ENCODE measurements around the gene YEATS2.

YEATS2 gene

GRCh38 chr3:183745300-183746098 lies 47.9 kb downstream of the YEATS2 start:
- DNase-seq, result peak; percentile 77 to 83
- H2BK120ac ChIP-seq (ENCODE audit: insufficient read depth, low read length, poor library complexity), result peak overlapping the region; percentile 4
- H3K27ac ChIP-seq (ENCODE audit: low read depth, low read length), result peak overlapping the region; percentile 57
- H2AFZ ChIP-seq (ENCODE audit: insufficient read depth, low read length, poor library complexity), result no peak overlapping the region
- H2BK12ac ChIP-seq (ENCODE audit: low read length), result peak overlapping the region; percentile 0
- no peak overlapping the region for H4K12ac ChIP-seq (ENCODE audit: low read depth, low read length)
- H3K36me3 ChIP-seq (ENCODE audit: control insufficient read depth in 1 of 2, insufficient read depth in 2 of 2, low read length in 2 of 2), result peaks cover 10 to 13% of the 10 kb centered on the region in 2 experiments
- no peak overlapping the region for H3K23ac ChIP-seq (ENCODE audit: low read length)
- no peak overlapping the region for H3K4ac ChIP-seq (ENCODE audit: low read depth, low read length)
- H3K79me1 ChIP-seq (ENCODE audit: low read length), result peaks cover 8% of the 10 kb centered on the region
- H3K9me3 ChIP-seq (ENCODE audit: insufficient read depth, low read depth, low read length), result no peaks in the 10 kb centered on the region
- peak overlapping the region; percentile 24 for H3K4me2 ChIP-seq (ENCODE audit: low read length)
- H3K79me2 ChIP-seq (ENCODE audit: control insufficient read depth, insufficient read depth, low read length, poor library complexity), result no peaks in the 10 kb centered on the region
- H3K18ac ChIP-seq (ENCODE audit: low read length), result no peak overlapping the region
- no peak overlapping the region for H3K4me3 ChIP-seq (ENCODE audit: low read depth, low read length)
- H3K27me3 ChIP-seq (ENCODE audit: insufficient read depth, low read length), result no peaks in the 10 kb centered on the region
- peak overlapping the region; percentile 48 for H4K8ac ChIP-seq (ENCODE audit: low read depth, low read length)
- peak overlapping the region; percentile 7 for H4K91ac ChIP-seq (ENCODE audit: low read depth, low read length)
- no peak overlapping the region for H3K14ac ChIP-seq (ENCODE audit: low read length)
- no peak overlapping the region for H2AK5ac ChIP-seq (ENCODE audit: low read length)
- no peak overlapping the region for H3K9ac ChIP-seq (ENCODE audit: low read length)
- WGBS (ENCODE audit: extremely low coverage, insufficient coverage, insufficient read length), result no CpG with 5 or more reads among the region's 16 CpGs
- H2BK5ac ChIP-seq (ENCODE audit: low read depth, low read length, poor library complexity), result peak overlapping the region; percentile 73
- H3K4me1 ChIP-seq (ENCODE audit: control insufficient read depth in 1 of 2, insufficient read depth in 2 of 2, low read length in 2 of 2), result peaks cover 10 to 11% of the 10 kb centered on the region in 2 experiments

GRCh38 chr3:183754052-183754451 lies 56.5 kb downstream of the YEATS2 start:
- Histone ChIP-seq H2BK120ac (ENCODE audit: insufficient read depth, low read length, poor library complexity) (no peak overlapping the region), H4K12ac (ENCODE audit: low read depth, low read length) (no peak overlapping the region), H3K9ac (ENCODE audit: low read length) (no peak overlapping the region), H3K14ac (ENCODE audit: low read length) (no peak overlapping the region), H3K36me3 (ENCODE audit: control insufficient read depth in 1 of 2, insufficient read depth in 2 of 2, low read length in 2 of 2) (peaks cover 17 to 29% of the 10 kb centered on the region in 2 experiments), H3K4me3 (ENCODE audit: low read depth, low read length) (no peak overlapping the region), H3K27ac (ENCODE audit: low read depth, low read length) (no peak overlapping the region), H4K8ac (ENCODE audit: low read depth, low read length) (no peak overlapping the region), H2AK5ac (ENCODE audit: low read length) (no peak overlapping the region), H3K4me1 (ENCODE audit: control insufficient read depth in 1 of 2, insufficient read depth in 2 of 2, low read length in 2 of 2) (no peaks in the 10 kb centered on the region), H3K18ac (ENCODE audit: low read length) (no peak overlapping the region), H3K79me1 (ENCODE audit: low read length) (no peaks in the 10 kb centered on the region), H3K4me2 (ENCODE audit: low read length) (no peak overlapping the region), H4K91ac (ENCODE audit: low read depth, low read length) (no peak overlapping the region), H3K79me2 (ENCODE audit: control insufficient read depth, insufficient read depth, low read length, poor library complexity) (no peaks in the 10 kb centered on the region), H3K23ac (ENCODE audit: low read length) (no peak overlapping the region), H3K9me3 (ENCODE audit: insufficient read depth, low read depth, low read length) (no peaks in the 10 kb centered on the region), H3K4ac (ENCODE audit: low read depth, low read length) (no peak overlapping the region), H3K27me3 (ENCODE audit: insufficient read depth, low read length) (no peaks in the 10 kb centered on the region), H2AFZ (ENCODE audit: insufficient read depth, low read length, poor library complexity) (no peak overlapping the region), H2BK12ac (ENCODE audit: low read length) (no peak overlapping the region), H2BK5ac (ENCODE audit: low read depth, low read length, poor library complexity) (no peak overlapping the region)
- DNase-seq, result no peak
- WGBS (ENCODE audit: extremely low coverage, insufficient coverage, insufficient read length), result no CpG with 5 or more reads among the region's 5 CpGs

DNA sequence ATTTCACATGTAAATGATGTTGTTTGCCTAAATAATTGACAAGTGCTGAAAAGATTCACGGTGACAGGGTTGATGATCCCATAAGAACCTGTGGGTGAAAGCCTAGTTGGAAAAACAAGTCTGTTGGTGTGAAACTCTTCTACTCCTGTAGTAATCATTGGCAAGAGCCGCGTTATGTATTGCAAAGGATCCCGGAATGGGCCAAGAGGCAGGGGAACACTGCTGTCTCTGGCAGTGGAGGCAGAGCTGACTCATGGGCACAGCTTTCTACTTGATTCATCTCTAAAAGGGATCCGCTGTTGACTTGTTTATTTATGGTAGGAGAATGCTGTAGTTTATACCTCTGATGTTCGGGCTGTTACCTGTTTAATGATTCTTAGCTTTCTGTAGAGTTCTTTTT lies 64.7 kb downstream of the YEATS2 start:
- H3K14ac ChIP-seq (ENCODE audit: low read length), result no peak overlapping the region
- H3K79me1 ChIP-seq (ENCODE audit: low read length), result no peaks in the 10 kb centered on the region
- H3K9me3 ChIP-seq (ENCODE audit: insufficient read depth, low read depth, low read length), result no peaks in the 10 kb centered on the region
- H3K36me3 ChIP-seq (ENCODE audit: control insufficient read depth in 1 of 2, insufficient read depth in 2 of 2, low read length in 2 of 2), result peaks cover 6 to 23% of the 10 kb centered on the region in 2 experiments
- H3K4me1 ChIP-seq (ENCODE audit: control insufficient read depth in 1 of 2, insufficient read depth in 2 of 2, low read length in 2 of 2), result peaks cover 0 to 2% of the 10 kb centered on the region in 2 experiments
- no peak overlapping the region for H2BK5ac ChIP-seq (ENCODE audit: low read depth, low read length, poor library complexity)
- H3K23ac ChIP-seq (ENCODE audit: low read length), result no peak overlapping the region
- no peak overlapping the region for H4K91ac ChIP-seq (ENCODE audit: low read depth, low read length)
- no peak overlapping the region for H3K18ac ChIP-seq (ENCODE audit: low read length)
- H3K27ac ChIP-seq (ENCODE audit: low read depth, low read length), result no peak overlapping the region
- H3K79me2 ChIP-seq (ENCODE audit: control insufficient read depth, insufficient read depth, low read length, poor library complexity), result no peaks in the 10 kb centered on the region
- no peak overlapping the region for H2BK12ac ChIP-seq (ENCODE audit: low read length)
- WGBS (ENCODE audit: extremely low coverage, insufficient coverage, insufficient read length), result no CpG with 5 or more reads among the region's 6 CpGs
- H3K27me3 ChIP-seq (ENCODE audit: insufficient read depth, low read length), result no peaks in the 10 kb centered on the region
- no peak overlapping the region for H3K4me2 ChIP-seq (ENCODE audit: low read length)
- H2AK5ac ChIP-seq (ENCODE audit: low read length), result no peak overlapping the region
- H3K4ac ChIP-seq (ENCODE audit: low read depth, low read length), result no peak overlapping the region
- H2AFZ ChIP-seq (ENCODE audit: insufficient read depth, low read length, poor library complexity), result no peak overlapping the region
- no peak overlapping the region for H4K12ac ChIP-seq (ENCODE audit: low read depth, low read length)
- no peak overlapping the region for H2BK120ac ChIP-seq (ENCODE audit: insufficient read depth, low read length, poor library complexity)
- DNase-seq, result no peak
- H4K8ac ChIP-seq (ENCODE audit: low read depth, low read length), result no peak overlapping the region
- no peak overlapping the region for H3K9ac ChIP-seq (ENCODE audit: low read length)
- no peak overlapping the region for H3K4me3 ChIP-seq (ENCODE audit: low read depth, low read length)

GRCh38 chr3:183764847-183765731 lies 67.5 kb downstream of the YEATS2 start:
- Histone ChIP-seq H3K9me3 (ENCODE audit: insufficient read depth, low read depth, low read length) (no peaks in the 10 kb centered on the region), H3K9ac (ENCODE audit: low read length) (no peak overlapping the region), H2BK5ac (ENCODE audit: low read depth, low read length, poor library complexity) (no peak overlapping the region), H4K8ac (ENCODE audit: low read depth, low read length) (no peak overlapping the region), H3K23ac (ENCODE audit: low read length) (no peak overlapping the region), H2AFZ (ENCODE audit: insufficient read depth, low read length, poor library complexity) (no peak overlapping the region), H3K79me1 (ENCODE audit: low read length) (no peaks in the 10 kb centered on the region), H3K4me2 (ENCODE audit: low read length) (peak overlapping the region; percentile 17), H2AK5ac (ENCODE audit: low read length) (no peak overlapping the region), H3K27me3 (ENCODE audit: insufficient read depth, low read length) (no peaks in the 10 kb centered on the region), H3K18ac (ENCODE audit: low read length) (no peak overlapping the region), H2BK120ac (ENCODE audit: insufficient read depth, low read length, poor library complexity) (no peak overlapping the region), H3K4me1 (ENCODE audit: control insufficient read depth in 1 of 2, insufficient read depth in 2 of 2, low read length in 2 of 2) (peaks cover 0 to 2% of the 10 kb centered on the region in 2 experiments), H3K79me2 (ENCODE audit: control insufficient read depth, insufficient read depth, low read length, poor library complexity) (no peaks in the 10 kb centered on the region), H3K4ac (ENCODE audit: low read depth, low read length) (no peak overlapping the region), H3K14ac (ENCODE audit: low read length) (no peak overlapping the region), H3K27ac (ENCODE audit: low read depth, low read length) (peak overlapping the region; percentile 40), H4K12ac (ENCODE audit: low read depth, low read length) (no peak overlapping the region), H2BK12ac (ENCODE audit: low read length) (no peak overlapping the region), H3K4me3 (ENCODE audit: low read depth, low read length) (no peak overlapping the region), H3K36me3 (ENCODE audit: control insufficient read depth in 1 of 2, insufficient read depth in 2 of 2, low read length in 2 of 2) (peaks cover 10 to 25% of the 10 kb centered on the region in 2 experiments), H4K91ac (ENCODE audit: low read depth, low read length) (no peak overlapping the region)
- WGBS (ENCODE audit: extremely low coverage, insufficient coverage, insufficient read length), result no CpG with 5 or more reads among the region's 7 CpGs
- peak; percentile 65 to 87 for DNase-seq
